Activated CD8-positive, alpha-beta T cell treated with anti-CD3 and anti-CD28 coated beads for 36 hours (primary cell): ENCODE measurements around the gene PRR30. TPM values are rescaled to one million over a fixed set of nuclear protein-coding genes. Genes with fewer than 3 reads are reported as not detected.
"Not testable (repeated sequence)": the region's sequence is repeated elsewhere in the genome, so short reads cannot be mapped to it uniquely, and the experiment has no call there.

Experiments
- ATAC-seq: fragments of 200-7000 bp; cut with Tn5 transposase; one replicate; pipeline ENCODE4 v1.10.0; 2021; ENCODE audit warnings: mild to moderate bottlenecking, moderate library complexity
- CTCF ChIA-PET: fragments of 350-600 bp; sonication (Branson Sonifier 250); formaldehyde crosslinking; loops from one replicate; lab custom pipeline; 2021; ENCODE audit warnings: antibody characterized with exemption; lab: Charles Lee
- POLR2A ChIA-PET: fragments of 350-600 bp; sonication (Branson Sonifier 250); formaldehyde crosslinking; loops from one replicate; lab custom pipeline; 2021; ENCODE audit warnings: antibody characterized with exemption; lab: Charles Lee
- DNase-seq: peaks from one replicate; pipeline ENCODE4 v3.0.0-alpha.2; 2020
- H3K27ac Mint-ChIP-seq: one replicate; pipeline ENCODE4 v1.8.0; 2021; ENCODE audit warnings: mild to moderate bottlenecking, mixed read lengths
- H3K27me3 Mint-ChIP-seq: one replicate; pipeline ENCODE4 v1.8.0; 2021; ENCODE audit warnings: mixed read lengths
- H3K36me3 Mint-ChIP-seq: one replicate; pipeline ENCODE4 v1.8.0; 2021; ENCODE audit warnings: low read depth, mixed read lengths
- H3K4me1 Mint-ChIP-seq: one replicate; pipeline ENCODE4 v1.8.0; 2021; ENCODE audit warnings: low read depth, mixed read lengths
- H3K4me3 Mint-ChIP-seq: one replicate; pipeline ENCODE4 v1.8.0; 2021; ENCODE audit warnings: mild to moderate bottlenecking, moderate library complexity, mixed read lengths
- H3K9me3 Mint-ChIP-seq: one replicate; pipeline ENCODE4 v1.8.0; 2021; ENCODE audit warnings: mixed read lengths
- intact Hi-C: fragments of 100-400 bp; cut with micrococcal nuclease; formaldehyde crosslinking; loops from one replicate; pipeline ENCODE4 v1.10.0; 2022
- total RNA-seq, 2 experiments: library from RNA; stranded (reverse); gene quantifications; one replicate each; pipeline ENCODE4 v1.2.3, GENCODE V29; 2021
- TF ChIP-seq, protein P1 (sequence below): fragments of 200-600 bp; IDR thresholded peaks from one replicate; pipeline ENCODE4 v1.8.0; 2022; ENCODE audit warnings: antibody characterized with exemption, mild to moderate bottlenecking

Gene PRR30
- total RNA-seq, 2 experiments from 2014 or later: not detected

GRCh38 chr2:27115519-27115918 lies 23.7 kb downstream of the PRR30 start:
- ATAC-seq (no peak), DNase-seq (no peak)
- Mint-ChIP-seq H3K9me3 (no peaks in the 10 kb centered on the region), H3K4me1 (peaks cover 9% of the 10 kb centered on the region), H3K27ac (no peak overlapping the region), H3K27me3 (peaks cover 23% of the 10 kb centered on the region), H3K4me3 (no peak overlapping the region), H3K36me3 (no peaks in the 10 kb centered on the region)
- ChIA-PET POLR2A (interaction anchor here (1.8 kb wide), 1 partner anchor 17 kb away, joined by 4 read pairs; no protein-coding TSS in a partner anchor), CTCF (no interaction called here)
- TF ChIP-seq, protein P1, sequence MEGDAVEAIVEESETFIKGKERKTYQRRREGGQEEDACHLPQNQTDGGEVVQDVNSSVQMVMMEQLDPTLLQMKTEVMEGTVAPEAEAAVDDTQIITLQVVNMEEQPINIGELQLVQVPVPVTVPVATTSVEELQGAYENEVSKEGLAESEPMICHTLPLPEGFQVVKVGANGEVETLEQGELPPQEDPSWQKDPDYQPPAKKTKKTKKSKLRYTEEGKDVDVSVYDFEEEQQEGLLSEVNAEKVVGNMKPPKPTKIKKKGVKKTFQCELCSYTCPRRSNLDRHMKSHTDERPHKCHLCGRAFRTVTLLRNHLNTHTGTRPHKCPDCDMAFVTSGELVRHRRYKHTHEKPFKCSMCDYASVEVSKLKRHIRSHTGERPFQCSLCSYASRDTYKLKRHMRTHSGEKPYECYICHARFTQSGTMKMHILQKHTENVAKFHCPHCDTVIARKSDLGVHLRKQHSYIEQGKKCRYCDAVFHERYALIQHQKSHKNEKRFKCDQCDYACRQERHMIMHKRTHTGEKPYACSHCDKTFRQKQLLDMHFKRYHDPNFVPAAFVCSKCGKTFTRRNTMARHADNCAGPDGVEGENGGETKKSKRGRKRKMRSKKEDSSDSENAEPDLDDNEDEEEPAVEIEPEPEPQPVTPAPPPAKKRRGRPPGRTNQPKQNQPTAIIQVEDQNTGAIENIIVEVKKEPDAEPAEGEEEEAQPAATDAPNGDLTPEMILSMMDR: no peak
- intact Hi-C loops: no loop called here

GRCh38 chr2:27111392-27112078 lies 27.7 kb downstream of the PRR30 start:
- intact Hi-C loops, H3K27me3 Mint-ChIP-seq, H3K27ac Mint-ChIP-seq, DNase-seq, H3K9me3 Mint-ChIP-seq, H3K4me1 Mint-ChIP-seq, H3K36me3 Mint-ChIP-seq, H3K4me3 Mint-ChIP-seq, ATAC-seq: not testable (repeated sequence)
- CTCF ChIA-PET: interaction anchor here (0.7 to 2.7 kb wide), 4 partner anchors 12 to 192 kb away, joined by 3 to 14 read pairs (median 6); partner anchors contain the start of gene ABHD1
- POLR2A ChIA-PET: interaction anchor here (1.0 kb wide), 1 partner anchor 12 kb away, joined by 3 read pairs; the partner anchor contains the start of gene ABHD1

DNA sequence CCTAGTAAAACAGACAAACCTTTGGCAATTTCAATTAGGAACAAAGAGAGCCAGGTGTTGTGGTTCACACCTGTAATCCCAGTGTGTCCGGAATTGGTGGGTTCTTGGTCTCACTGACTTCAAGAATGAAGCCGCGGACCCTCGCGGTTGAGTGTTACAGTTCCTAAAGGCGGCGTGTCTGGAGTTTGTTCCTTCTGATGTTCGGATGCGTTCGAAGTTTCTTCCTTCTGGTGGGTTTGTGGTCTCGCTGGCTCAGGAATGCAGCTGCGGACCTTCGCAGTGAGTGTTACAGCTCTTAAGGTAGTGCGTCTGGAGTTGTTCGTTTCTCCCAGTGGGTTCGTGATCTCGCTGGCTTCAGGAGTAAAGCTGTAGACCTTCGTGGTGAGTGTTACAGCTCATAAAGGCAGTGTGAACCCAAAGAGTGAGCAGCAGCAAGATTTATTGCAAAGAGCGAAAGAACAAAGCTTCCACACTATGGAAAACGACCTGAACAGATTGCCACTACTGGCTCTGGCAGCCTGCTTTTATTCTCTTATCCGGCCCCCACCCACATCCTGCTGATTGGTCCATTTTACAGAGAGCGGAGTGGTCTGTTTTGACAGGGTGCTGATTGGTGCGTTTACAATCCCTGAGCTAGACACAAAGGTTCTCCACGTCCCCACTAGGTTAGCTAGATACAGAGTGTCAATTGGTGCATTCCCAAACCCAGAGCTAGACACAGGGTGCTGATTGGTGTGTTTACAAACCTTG lies 28.4 kb downstream of the PRR30 start:
- POLR2A ChIA-PET: interaction anchor here (1.0 kb wide), 1 partner anchor 13 kb away, joined by 3 read pairs; the partner anchor contains the start of gene ABHD1
- H3K36me3 Mint-ChIP-seq, ATAC-seq, DNase-seq, intact Hi-C loops, H3K27ac Mint-ChIP-seq, H3K4me1 Mint-ChIP-seq, H3K9me3 Mint-ChIP-seq, H3K4me3 Mint-ChIP-seq, H3K27me3 Mint-ChIP-seq: not testable (repeated sequence)
- CTCF ChIA-PET: interaction anchor here (1.1 to 2.7 kb wide), 3 partner anchors 11 to 192 kb away, joined by 3 to 14 read pairs (median 9); no protein-coding TSS in a partner anchor

DNA sequence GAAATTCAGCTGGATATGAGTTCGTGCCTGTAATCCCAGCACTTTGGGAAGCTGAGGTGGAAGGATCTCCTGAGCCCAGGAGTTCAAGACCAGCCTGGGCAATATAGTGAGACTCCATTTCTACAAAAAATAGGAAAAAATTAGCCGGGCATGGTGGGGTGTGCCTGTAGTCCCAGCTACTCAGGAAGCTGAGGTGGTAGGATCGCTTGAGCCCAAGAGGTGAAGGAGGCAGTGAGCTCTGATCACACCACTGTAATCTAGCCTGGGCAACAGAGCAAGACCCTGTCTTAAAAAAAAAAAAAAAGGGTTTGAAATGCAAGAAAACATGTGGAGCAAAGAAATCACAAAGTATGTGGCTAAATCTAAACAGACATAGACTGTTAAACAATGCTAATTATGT lies 30.1 kb downstream of the PRR30 start:
- TF ChIP-seq, protein P1: no peak
- H3K36me3 Mint-ChIP-seq: no peaks in the 10 kb centered on the region
- ChIA-PET CTCF (interaction anchor here (0.9 to 2.7 kb wide), 5 partner anchors 10 to 194 kb away, joined by 3 to 9 read pairs (median 4); no protein-coding TSS in a partner anchor), POLR2A (interaction anchor here (0.6 to 1.1 kb wide), 2 partner anchors 25 to 29 kb away, joined by 3 read pairs; partner anchors contain the start of gene PREB)
- no peak for DNase-seq
- intact Hi-C loops: no loop called here
- H3K4me3 Mint-ChIP-seq: no peak overlapping the region
- no peak for ATAC-seq
- H3K27ac Mint-ChIP-seq: no peak overlapping the region
- no peaks in the 10 kb centered on the region for H3K9me3 Mint-ChIP-seq
- peaks cover 5% of the 10 kb centered on the region for H3K27me3 Mint-ChIP-seq
- no peaks in the 10 kb centered on the region for H3K4me1 Mint-ChIP-seq

- no peak for ATAC-seq
- Mint-ChIP-seq H3K27me3 (peaks cover 8% of the 10 kb centered on the region), H3K27ac (no peak overlapping the region), H3K4me3 (no peak overlapping the region), H3K4me1 (no peaks in the 10 kb centered on the region), H3K36me3 (no peaks in the 10 kb centered on the region), H3K9me3 (no peaks in the 10 kb centered on the region)
- POLR2A ChIA-PET: interaction anchor here (0.6 kb wide), 1 partner anchor 28 kb away, joined by 3 read pairs; no protein-coding TSS in a partner anchor
- intact Hi-C loops: no loop called here
- TF ChIP-seq, protein P1: no peak
- CTCF ChIA-PET: interaction anchor here (0.9 to 1.3 kb wide), 3 partner anchors 10 to 61 kb away, joined by 3 to 5 read pairs (median 4); no protein-coding TSS in a partner anchor
- no peak for DNase-seq
Measured at GRCh38 chr2:27108221-27108620, 31.0 kb downstream of the PRR30 start.
